Right hindlimb (tissue), 1 donor: Measurements from ENCODE around the gene CELSR2.
"Not testable (repeated sequence)": the region's sequence is repeated elsewhere in the genome, so short reads cannot be mapped to it uniquely, and the experiment has no call there.

Experiments
- DNase-seq: peaks from one replicate; pipeline ENCODE4 v3.0.0-alpha.2; 2018

CELSR2 gene

DNA sequence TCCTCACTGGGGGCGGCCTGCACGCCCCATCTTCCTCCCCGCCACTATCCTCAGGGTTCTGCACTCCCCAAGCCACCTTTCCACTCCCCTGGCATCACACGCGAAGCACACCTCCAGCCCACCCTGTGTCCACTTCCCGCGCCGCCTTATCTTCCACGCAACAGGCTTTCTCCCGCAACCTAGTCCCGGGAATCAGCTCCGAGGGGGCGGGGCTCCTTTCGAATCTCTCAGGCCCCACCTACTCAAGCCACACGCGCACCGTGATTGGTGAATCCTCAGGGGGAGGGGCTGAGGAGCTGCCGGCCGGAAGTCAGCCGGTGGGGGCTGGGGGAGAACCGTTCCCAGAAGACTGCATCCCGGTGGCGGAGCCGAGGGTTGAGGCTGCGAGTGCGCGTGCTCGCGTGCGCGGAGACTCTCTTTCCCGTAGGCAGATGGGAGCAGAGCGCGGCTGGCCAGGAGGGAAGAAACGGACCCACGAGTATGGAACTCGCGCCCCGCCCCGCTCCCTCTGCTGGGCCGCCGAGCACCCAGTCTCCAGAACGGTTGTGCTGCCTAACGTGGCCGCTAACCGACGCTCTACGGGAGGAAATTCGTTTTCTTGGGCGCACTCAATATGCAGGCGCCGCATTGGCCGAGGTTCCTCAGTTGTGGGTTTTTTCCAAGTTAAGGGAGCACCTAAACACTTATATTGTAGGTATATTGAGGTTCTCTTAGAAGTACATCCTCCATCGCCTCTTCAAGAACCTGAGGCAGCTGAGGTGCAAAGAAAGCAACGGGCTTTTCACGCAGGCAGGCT, 33.8 kb downstream of the CELSR2 start, which contains the start of gene PSRC1:
PSRC1 (minus strand) TSS at position 194 of the 796 bp plus-strand sequence.
- peak; percentile 97 for DNase-seq

DNA sequence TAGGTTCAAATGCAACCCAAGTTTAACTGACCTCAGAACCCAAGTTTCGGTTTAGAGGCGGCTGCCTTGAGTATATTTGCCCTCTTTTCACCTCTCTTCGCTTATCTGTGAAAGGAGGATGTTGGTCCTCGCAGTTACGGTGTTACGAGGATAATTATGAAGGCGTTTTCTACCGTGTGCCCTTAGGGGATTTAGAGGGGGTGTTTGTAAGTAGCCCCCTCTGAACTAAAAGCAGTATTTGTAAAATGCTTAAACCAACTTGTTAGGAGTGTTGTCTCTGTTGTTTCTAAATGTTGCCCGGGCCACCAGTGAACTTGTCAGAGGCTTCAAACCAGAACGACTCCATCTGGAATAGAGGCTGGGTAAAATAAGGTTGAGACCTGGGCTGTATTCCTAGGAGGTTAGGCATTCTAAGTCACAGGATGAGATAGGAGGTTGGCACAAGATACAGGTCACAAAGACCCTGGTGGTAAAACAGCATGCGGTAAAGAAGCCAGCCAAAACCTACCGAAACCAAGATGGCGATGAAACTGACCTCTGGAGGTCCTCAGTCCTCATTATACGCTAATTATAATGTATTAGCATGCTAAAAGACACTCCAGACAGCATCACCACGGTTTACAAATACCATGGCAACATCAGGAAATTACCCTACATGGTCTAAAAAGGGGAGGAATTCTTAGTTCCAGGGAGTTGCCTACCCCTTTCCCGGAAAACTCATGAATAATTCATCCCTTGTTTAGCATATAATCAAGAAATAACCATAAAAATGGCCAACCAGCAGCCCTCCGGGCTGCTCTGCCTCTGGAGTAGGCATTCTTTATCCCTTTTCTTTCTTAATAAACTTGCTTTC, 34.6 kb downstream of the CELSR2 start:
- DNase-seq = no peak

DNA sequence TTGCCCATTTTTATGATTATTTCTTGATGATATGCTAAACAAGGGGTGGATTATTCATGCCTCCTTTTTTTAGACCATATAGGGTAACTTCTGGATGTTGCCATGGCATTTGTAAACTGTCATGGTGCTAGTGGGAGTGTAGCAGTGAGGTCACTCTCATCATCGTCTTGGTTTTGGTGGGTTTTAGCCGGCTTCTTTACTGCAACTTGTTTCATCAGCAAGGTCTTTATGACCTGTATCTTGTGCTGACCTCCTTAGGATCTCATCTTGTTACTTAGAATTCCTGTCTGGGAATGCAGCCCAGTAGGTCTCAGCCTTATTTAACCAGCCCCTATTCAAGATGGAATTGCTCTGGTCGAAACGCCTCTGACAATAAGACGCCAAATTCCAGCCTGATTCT, 37.4 kb downstream of the CELSR2 start:
- not testable (repeated sequence) for DNase-seq

DNA sequence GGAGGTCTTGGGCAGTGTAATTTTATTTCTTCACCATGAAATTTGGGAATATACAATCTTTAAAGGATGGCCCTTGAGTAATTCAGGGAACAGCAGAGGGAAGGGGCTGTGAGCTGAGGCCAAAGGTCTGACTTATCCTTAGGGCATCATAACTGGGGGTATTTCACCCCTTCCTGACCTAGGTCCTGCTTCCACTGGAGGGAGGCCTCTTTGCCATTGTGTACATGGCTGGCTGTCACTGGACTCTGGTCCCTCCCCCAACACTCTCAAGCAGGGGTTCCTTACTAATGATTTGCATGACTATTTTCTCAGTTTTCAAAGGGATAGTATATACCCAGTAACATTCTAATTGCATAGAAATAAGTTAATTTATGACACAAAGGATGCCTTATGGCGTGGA, 40.8 kb downstream of the CELSR2 start:
- no peak for DNase-seq

DNA sequence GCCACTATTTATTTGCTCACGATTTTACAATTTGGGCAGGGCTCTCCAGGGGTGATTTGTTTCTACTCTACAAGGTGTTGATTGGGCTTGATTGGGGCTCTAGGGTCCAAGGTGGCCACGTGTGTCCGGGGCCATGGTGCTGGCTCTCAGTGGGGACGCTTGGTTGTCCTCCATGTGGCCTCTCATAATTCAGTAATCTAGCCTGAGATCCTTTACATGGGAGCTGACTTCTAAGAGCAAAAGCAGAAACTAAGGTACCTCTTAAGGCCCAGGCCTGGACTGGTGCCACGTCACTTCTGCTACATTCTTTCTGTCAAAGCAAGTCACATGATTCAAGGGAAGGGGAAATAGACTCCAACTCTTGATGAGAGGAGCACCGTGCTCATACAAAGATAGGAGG, 41.7 kb downstream of the CELSR2 start:
- DNase-seq = no peak

DNA sequence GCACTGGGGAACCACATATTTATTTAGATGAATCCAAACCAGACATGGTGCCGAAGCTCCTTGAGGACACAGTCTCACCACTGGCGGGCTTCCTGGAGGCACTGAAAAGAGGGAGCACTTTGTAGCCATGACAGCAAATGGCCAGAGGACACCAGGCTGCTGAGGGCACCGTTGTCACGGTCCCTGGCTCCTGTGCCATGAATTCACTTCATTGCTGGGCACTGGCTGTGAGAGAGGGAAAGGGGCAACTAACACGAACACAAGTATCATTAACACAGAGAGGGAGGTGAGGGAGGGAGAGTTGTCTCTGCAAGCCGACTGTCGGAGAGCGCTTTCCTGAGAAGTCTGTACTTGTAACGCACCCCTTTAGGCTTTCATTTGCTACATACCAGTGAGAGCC, 43.0 kb downstream of the CELSR2 start:
- no peak for DNase-seq

DNA sequence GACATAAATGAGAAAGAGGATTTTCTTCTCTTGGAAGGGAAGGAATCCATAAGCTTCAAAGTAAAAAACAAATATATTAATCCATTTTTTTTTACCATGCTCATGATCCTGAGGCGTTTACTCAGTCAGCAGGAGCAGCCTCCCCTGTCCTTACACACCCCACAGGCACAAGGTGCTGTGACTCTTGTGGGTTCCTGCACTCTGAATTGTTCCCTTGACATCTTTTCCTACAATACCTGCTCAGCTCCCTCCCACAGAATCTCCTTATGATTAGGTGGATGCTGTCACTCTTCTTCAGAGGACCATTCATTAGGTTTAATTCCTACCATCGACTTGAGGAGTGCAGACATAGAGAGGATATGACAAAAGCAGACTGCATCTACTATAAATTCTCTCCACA, 43.7 kb downstream of the CELSR2 start:
- DNase-seq = no peak

DNA sequence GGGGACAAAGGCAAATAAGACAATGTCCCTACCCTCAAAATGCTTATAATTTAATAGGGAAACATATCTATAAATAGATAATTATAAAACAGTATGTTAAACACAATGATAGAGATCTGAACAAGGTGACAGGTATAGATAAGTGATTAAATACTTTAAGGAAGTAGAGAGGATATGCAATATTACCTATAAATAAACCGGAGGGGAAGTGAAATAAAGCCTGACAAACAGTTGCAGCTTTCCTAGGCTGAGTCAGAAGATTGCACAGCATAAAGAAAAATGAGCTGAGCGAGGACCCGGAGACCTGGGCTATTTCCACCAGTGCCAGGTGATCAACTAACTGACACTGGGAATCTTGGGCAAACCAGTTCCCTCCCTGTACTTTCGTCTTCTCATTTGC, 45.1 kb downstream of the CELSR2 start:
- no peak for DNase-seq

DNA sequence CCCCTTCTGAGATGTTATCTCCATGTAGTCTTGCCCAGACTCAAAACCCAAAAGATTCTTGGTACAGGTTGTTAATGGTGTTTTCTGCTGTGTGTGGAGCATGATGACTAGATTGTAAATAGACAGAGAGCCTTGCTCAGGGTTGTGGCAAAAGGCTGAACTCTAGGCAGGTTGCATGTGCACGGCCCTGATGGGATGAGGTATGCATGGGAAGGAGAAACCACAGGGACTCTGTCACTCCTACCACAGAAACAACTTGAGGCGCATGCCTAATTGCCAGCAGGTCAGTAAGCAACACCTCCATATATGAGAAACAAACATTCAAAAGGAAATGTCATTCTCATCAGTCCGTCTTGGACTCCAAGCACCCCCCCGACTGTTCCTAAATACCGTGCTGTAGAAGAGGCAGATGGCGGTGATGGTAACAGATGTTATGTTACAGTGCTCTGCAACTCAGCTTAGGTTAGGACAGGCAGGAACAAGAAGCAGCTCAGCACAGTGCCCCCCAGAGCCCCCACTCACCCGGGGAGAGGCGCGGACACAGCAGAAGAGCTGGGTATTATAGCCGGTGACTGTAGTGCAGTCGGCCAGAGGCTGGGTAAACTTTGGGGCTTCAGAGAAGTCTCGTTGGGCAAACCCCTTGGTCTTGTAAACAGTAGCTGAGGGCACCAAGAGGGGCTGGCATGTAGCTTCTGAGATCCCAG, 46.5 kb downstream of the CELSR2 start:
- no peak for DNase-seq

DNA sequence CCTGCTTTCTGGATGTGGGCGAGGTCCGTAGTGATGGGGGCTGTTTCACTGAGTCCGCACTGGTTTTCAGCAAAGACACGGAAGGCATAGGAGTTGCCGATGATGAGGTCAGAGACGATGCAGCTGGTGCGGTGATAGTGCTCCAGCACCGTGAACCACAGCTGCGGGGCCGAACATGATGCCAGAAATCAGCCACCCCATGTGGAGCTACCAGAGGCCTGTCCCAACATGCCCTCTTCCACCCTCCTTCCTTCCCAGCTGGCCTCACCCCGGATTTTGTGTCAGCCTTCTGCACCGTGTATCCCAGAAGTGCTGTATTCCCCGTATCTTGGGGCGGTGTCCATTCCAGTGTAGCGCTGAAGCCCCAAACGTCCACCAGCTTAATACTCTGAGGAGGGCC, 47.4 kb downstream of the CELSR2 start:
- DNase-seq = no peak

DNA sequence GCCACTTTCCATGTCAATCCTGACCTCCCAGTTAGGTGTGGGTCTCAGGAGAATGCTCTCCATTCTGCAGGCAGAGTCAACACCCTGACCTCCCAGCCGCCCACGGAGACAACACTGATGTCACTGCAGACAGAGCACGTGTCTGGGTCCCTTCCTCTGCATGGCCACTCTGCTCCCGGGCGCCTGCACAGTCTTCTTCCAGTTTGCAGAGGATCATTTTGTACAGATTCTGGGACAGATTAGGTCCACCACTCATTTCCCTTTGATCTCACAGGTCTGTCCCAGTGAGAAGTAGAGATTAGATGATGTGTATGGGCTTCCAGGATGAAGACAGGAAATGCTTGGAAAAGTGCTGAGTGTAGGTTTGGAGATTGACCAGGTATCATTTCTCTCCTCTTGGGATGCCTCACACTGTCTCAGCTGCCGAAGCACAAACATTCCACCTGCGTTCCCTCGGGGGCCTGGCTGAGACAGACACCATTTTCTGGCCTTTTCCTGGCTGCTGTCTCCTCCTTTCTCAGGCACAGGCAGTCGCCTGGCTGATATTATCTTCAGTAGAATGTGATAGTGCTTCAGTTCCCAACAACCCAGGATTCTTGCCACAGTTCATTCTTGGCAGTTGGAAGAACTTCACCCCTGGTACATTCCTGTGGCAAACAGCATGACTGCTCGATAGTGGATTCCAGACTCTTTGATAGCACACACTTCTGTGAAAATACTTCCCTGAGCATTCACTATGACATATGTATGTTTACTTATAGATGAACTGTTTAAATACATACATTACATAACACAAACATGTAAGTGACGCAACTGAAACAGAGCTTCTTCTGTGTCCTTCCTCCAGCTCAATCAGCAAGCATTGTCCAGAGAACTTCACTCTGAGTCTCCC, 49.6 kb downstream of the CELSR2 start:
- peak; percentile 62 for DNase-seq

DNA sequence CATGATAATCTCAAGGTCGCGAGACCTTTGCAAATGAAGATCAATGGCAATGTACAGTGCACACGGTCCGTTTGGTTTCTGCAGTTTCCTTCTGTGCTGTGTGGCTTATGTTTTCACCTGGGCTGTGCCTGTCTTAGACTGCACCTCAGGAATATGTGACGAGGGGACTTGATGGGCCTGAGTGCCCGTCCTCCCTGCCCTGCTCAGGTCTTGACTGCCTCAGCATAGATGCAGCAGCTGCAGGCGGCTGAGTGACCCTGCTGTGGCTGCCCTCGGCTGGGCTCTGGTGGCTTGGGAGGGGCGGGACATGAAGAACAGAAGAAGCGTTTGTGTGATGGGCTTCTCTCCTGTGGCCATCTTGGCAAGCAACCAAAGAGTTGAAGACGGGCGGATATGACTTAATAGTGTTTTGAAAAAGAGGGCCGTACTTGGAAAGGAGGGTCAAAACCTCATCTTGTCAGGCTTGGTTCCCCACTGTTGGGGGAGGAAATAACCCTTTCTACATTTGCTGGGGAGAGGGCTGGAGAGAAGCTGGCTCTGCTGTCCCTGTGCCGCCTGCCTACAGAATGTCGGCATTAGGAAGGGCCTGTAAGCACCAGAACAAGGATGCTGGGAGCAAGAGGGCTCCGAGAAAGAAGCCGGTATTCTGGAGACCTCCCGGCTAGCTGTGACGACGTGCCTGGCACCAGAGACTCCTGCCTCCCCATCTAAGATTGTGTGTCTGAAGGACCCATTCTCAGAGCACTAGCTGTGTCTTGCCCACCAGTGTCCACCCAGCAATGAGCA, 50.4 kb downstream of the CELSR2 start:
- DNase-seq = peak; percentile 86

DNA sequence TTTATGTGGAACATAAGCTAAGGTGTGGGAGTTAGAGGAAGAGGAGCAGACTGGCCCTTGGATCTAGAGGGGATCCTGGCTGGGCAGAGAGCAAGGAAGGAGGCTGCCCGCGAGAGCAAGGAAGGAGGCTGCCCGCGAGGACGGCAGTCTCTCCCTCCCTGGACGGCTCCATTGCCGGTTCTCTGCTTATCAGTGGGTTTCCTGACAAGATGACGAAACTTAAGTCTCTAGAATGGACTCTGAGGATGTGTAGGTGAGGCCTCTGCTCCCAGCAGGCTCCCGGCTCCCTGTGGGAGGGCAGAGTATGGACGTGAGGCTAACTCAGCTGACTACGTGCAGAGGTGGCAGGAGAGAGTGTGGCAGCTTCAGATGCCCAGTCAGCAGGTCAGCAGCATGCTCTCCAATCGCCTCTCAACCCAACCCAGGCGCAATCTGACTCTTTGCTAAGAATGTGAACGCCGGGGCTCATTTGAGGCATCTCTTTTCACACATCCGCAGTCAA, 51.4 kb downstream of the CELSR2 start:
- DNase-seq = no peak

DNA sequence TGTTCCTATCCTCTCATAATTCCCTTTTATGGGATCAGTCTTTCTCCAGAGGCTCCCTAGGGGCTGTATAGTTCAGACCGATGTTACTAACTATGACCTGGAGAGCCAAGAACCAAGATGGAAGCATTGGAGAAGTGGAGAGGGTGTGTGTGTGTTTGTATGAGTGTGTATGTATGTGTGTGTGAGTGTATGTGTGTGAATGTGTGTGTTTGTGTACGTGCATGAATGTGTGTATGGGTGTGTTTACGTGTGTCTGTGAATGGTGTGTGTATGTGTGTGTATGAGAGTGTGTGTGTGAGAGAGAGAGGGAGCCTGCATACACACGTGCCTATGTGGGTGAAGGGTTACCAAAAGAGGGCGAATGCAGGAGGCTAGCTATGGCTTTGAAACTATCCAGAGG, 52.5 kb downstream of the CELSR2 start:
- DNase-seq = no peak

DNA sequence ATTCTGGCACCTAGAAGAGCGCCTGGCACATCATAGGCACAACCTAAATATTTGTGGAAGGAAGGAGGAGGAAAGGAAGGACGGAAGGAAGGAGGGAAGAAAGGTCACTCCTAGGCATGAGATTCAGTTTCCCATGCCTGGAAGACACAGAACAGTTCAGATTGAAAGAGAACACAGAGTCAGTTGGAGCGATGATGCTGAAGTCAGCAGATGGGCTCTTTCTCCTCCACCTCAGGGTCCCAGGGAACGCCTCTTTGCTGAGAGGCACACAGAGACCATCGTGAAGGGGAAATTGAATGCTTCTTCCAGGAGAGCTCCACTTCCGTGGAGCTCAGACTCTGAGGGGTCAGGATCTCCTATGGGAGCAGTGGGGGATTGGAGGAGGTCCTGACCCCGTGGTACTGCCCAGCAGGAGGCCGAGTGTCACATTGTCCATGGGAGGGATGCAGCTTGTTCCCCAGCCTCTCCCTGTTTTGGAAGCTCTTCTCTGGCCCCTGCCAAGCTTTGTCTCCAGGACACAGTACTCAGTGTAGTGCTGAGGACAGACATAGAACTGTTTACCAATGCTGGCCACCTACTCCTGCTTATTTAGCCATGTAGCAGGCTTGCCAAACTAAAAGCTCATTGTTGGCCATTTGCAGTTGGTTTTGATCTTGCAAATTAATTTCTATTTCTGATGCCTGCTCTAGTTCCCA, 55.0 kb downstream of the CELSR2 start:
- DNase-seq = no peak

DNA sequence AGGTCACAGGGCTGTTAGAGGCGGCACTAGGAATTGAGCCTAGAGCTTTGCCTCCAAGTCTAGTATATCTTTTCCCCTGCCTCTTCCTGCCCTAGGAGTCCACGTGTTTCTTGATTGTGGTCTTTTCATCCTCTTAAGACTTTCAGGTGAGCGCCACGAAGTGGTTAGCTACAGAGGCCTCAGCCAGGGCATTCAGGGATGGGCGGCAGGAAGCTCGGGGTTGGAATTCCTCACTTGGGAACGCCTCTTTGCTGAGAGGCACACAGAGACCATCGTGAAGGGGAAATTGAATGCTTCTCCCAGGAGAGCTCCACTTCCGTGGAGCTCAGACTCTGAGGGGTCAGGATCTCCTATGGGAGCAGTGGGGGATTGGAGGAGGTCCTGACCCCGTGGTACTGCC, 56.7 kb downstream of the CELSR2 start:
- not testable (repeated sequence) for DNase-seq

DNA sequence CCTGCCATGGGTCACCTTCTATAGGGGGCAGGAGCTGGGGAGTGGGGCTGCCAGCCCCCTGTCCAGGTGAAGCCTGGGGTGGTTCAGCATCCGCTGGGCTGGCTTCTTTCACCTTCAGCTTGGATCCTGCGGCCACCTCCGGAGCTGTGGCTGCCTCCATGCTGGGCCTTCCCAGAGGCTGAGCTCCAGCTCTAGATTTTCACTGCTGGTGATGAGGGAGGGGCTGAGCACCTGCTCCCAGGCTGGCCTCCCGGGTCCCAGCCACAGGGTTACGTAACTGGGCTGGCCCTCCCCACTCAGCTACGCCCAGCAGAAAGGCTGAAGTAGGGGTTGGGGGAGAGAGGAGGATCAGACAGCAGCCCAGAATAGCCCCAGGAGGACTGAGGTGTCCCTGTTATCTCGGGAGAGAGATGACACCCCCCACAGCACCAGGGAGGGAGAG, 57.5 kb downstream of the CELSR2 start, which contains the start of gene MYBPHL:
MYBPHL (minus strand) TSS at position 180 of the 442 bp plus-strand sequence; CDS start at position 160, 20 bp downstream.
- no peak for DNase-seq

DNA sequence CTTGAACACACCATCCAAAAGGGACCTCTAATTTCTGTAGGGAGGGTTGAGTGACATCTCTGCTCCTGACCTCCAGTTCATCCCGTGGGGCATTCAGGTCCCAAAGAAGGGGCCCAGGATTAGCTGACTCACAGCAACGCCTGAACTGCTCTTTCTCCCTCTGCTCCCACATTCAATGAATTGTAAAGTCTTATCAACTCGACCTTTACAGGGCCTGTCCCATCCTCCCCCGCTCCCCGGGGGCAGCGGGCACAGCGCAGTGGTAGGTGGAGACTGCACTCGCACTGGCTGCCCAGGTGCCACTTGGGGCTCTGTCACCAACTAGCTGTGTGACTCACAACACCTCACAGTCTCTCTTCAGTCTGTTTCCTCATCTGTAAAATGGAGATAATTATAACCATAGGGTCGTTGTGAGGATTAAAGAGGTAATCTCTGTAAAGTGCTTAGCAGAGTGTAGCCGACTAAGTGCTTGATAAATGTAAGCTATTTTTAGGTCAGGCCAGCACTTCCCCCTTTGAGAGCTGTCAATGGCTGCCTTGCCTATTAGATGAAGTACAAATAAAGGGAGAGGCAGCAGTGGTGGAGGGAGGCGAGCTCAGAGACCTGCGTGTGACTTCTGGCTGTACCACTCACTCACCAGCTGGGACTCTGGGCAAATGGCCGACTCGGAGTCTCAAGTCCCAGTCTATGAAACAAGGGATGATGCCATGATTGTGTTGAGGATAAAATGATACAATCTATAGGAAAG, 58.1 kb downstream of the CELSR2 start:
- no peak for DNase-seq

DNA sequence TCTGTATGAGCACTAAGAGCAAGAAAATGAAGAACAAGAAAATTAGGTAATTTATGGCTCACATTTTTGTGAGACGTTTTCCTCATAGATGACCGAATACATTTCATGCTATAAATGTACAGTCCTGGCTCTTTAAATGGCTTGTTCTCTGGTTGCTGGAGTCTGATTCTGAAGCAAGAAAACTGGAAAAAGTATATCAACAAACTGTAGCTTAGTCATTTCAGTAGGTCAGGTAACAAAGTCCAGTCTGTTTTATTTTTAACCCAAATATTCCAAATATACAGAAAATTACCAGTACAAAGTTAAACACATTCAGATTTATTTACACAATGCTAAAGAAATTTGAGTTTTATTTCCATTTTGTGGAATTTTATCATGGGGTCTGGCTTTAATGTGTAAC, 60.0 kb downstream of the CELSR2 start:
- no peak for DNase-seq

DNA sequence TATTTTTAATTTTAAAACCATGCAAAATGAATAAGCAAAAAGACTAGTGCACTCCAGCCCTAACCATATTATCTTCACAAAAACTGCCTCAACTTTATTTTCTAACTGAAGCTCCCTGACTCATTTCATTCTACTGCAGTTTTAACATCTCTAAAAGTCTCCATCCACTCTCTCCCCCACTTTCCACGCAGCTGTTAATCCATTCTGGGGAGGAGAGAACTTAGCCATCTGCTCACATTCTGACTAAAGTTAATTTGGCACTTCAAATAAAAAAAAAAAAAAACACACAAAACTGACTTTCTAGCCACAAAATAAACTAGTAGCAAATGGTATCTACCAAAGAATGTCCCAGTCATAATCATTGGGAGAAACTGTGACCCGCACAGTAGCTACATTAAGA, 62.9 kb downstream of the CELSR2 start:
- no peak for DNase-seq
